Sigmoid colon (tissue), 7 donors: ENCODE results near the gene KCNAB3. TPM values are rescaled to one million over a fixed set of nuclear protein-coding genes. Genes with fewer than 3 reads are reported as not detected.

ENCODE experiments used
- DNase-seq: peaks from one replicate; pipeline ENCODE4 v3.0.0-alpha.2; 2019
- H3K27ac ChIP-seq, 4 donors: fragments of 200-600 bp; sonication (generic); one replicate each; pipeline ENCODE4 v1.5.1; 2016 to 2019; ENCODE audit warnings: mild to moderate bottlenecking in 1 of 4
- H3K27me3 ChIP-seq, 3 donors: fragments of 200-600 bp; sonication (generic); one replicate each; pipeline ENCODE4 v1.5.1; 2019; ENCODE audit warnings: mild to moderate bottlenecking in 1 of 3
- H3K36me3 ChIP-seq, 4 donors: fragments of 200-600 bp; sonication (generic); one replicate each; pipeline ENCODE4 v1.5.1; 2016 to 2019
- H3K4me1 ChIP-seq, 4 donors: fragments of 200-600 bp; sonication (generic); one replicate each; pipeline ENCODE4 v1.5.1; 2017 to 2019
- H3K4me3 ChIP-seq, 4 donors: fragments of 200-600 bp; sonication (generic); one replicate each; pipeline ENCODE4 v1.5.1; 2017 to 2019; ENCODE audit warnings: mild to moderate bottlenecking in 2 of 4, moderate library complexity in 1 of 4
- H3K9me3 ChIP-seq, 4 donors: fragments of 200-600 bp in 3 of 4; sonication (generic) in 3 of 4; one replicate each; pipeline versions ENCODE4 v1.5.1 to v1.6.1; 2013 to 2019
- CTCF ChIP-seq, 4 experiments: fragments of 450-650 bp in 3 of 4; fragments of 200-600 bp in 1 of 4; IDR thresholded peaks; one replicate each; pipeline ENCODE4 v1.5.1; 2016 to 2019; ENCODE audit warnings: antibody characterized with exemption in 4 of 4, mild to moderate bottlenecking in 3 of 4, moderate library complexity in 2 of 4
- EP300 ChIP-seq, 4 donors: sonication (generic); formaldehyde crosslinking; IDR thresholded peaks; one replicate each; pipeline ENCODE4 v1.6.1; 2017; ENCODE audit warnings: antibody characterized with exemption in 4 of 4
- POLR2A ChIP-seq, 2 donors: fragments of 450-650 bp; IDR thresholded peaks; one replicate each; pipeline ENCODE4 v1.6.1; 2016; ENCODE audit warnings: antibody characterized with exemption in 2 of 2, mild to moderate bottlenecking in 2 of 2, moderate library complexity in 2 of 2
- POLR2AphosphoS5 ChIP-seq, 4 donors: sonication (generic); formaldehyde crosslinking; IDR thresholded peaks; one replicate each; pipeline ENCODE4 v1.6.1; 2017; ENCODE audit warnings: antibody characterized with exemption in 4 of 4
- WGBS, 2 donors: extraction: QIAGEN DNeasy Blood & Tissue Kit; methylation state at CpG; one replicate each; pipeline ENCODE4 v1.1.7; 2013; 5-methylcytosine and 5-hydroxymethylcytosine counted together
- intact Hi-C: fragments of 100-400 bp; cut with DNase I; formaldehyde crosslinking; loops from one replicate; pipeline ENCODE4 v1.15.1; 2023
- polyA plus RNA-seq, 3 donors: library from polyadenylated mRNA; stranded (reverse); fragments of 200-250 nt; gene quantifications; one replicate each; pipeline ENCODE4 v1.2.3, GENCODE V29; 2013
- total RNA-seq, 4 donors: library from RNA; depleted of rRNA; stranded (reverse); fragments of >200 nt; gene quantifications; one replicate each; pipeline ENCODE4 v1.1.0, GENCODE V29; 2016
- donor health status: healthy with polysubstance abuse.
- donor health status: Bipolar disorder and iron deficiency.
- donor health status: healthy.

The KCNAB3 gene
- total and polyA plus RNA-seq, 7 donors, result 0.54 to 5.5 (median 0.68) TPM; not detected in 1

DNA sequence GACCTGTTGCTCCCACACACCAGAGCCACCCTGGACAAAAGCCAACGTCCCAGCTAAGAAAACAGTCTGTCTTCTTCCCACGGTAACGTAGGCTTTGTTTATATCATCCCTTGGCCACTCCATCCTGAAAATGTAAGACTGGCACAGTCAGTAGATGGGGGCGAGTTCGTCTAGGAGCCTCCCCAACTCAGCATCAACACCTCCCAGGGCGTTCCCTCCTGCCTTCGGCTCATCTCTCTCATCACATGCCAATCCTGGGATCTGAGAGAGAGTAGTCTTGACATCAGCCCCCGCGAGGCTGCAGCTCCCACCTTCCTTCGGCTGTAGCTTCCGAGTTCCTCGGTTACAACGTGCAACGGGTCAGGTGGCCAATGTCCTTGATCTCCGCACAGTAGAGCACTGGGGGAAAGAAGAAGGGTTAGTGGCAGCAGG is 14.5 kb downstream of the KCNAB3 start:
- no peaks in the 10 kb centered on the region for H3K27me3 ChIP-seq
- intact Hi-C loops, result loop anchor here (2.0 to 10.0 kb wide), 2 partner anchors 28 to 140 kb away; no protein-coding TSS in a partner anchor
- H3K9me3 ChIP-seq, result no peaks in the 10 kb centered on the region
- WGBS, 2 donors, result 1 to 3% methylated on average over 15 of the region's 15 CpGs
- peak overlapping the region; percentile 93 to 99 (median 96) for H3K27ac ChIP-seq
- TF ChIP-seq CTCF (IDR thresholded peaks at IDR 0.05), result no peak
- peaks cover 4 to 31% (median 21%) of the 10 kb centered on the region in 4 donors for H3K4me1 ChIP-seq
- peak overlapping the region; percentile 44 to 59 (median 50) for H3K4me3 ChIP-seq
- peaks cover 9 to 22% (median 17%) of the 10 kb centered on the region in 4 donors for H3K36me3 ChIP-seq
- DNase-seq, result peak; percentile 80

- H3K27me3 ChIP-seq, result no peaks in the 10 kb centered on the region
- peaks cover 4 to 31% (median 21%) of the 10 kb centered on the region in 4 donors for H3K4me1 ChIP-seq
- WGBS, 2 donors, result 27 to 40% methylated on average over 3 of the region's 3 CpGs
- no peak overlapping the region for H3K4me3 ChIP-seq
- intact Hi-C loops, result loop anchor here (1.0 to 10.0 kb wide), 2 partner anchors 77 to 142 kb away; no protein-coding TSS in a partner anchor
- TF ChIP-seq POLR2AphosphoS5 (IDR thresholded peaks at IDR 0.05) (no peak), CTCF (IDR thresholded peaks at IDR 0.05) (peak; percentile 46 to 74 (median 63)), EP300 (IDR thresholded peaks at IDR 0.05) (no peak)
- no peak for DNase-seq
- no peaks in the 10 kb centered on the region for H3K9me3 ChIP-seq
- H3K36me3 ChIP-seq, result peaks cover 19 to 44% (median 35%) of the 10 kb centered on the region in 4 donors
- peak overlapping the region in 2 of 4 donors; percentile 26 to 44 for H3K27ac ChIP-seq
These were observed 16.6 kb downstream of the KCNAB3 start for GRCh38 chr17:7912927-7913524.

DNA sequence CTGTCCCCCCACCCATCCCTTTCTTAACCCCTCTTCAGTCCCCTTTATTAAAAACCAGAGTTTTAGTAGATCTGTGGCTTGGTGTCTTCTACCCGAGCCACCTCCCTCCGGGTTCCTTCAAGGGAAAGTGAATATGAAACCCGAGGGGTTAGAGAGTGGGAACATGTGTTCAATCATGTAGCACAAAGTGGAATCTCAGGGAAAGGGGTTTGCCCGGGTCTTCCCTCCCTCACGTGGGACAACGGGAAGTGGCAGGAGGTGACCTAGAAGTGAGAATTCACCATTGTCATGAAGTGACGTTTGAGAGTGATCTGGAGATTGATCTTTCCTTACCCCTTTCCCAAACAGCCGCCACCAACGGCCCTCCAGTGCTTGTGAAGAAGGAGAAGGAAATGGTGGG is 18.5 kb downstream of the KCNAB3 start:
- no peak for DNase-seq
- WGBS, 2 donors, result 80 to 83% methylated on average over 9 of the region's 9 CpGs
- Histone ChIP-seq H3K27ac (no peak overlapping the region), H3K4me1 (peaks cover 4 to 22% (median 12%) of the 10 kb centered on the region in 4 donors), H3K4me3 (no peak overlapping the region), H3K36me3 (peaks cover 36 to 63% (median 53%) of the 10 kb centered on the region in 4 donors), H3K9me3 (no peaks in the 10 kb centered on the region), H3K27me3 (no peaks in the 10 kb centered on the region)
- TF ChIP-seq POLR2AphosphoS5 (IDR thresholded peaks at IDR 0.05) (no peak), CTCF (IDR thresholded peaks at IDR 0.05) (no peak), EP300 (IDR thresholded peaks at IDR 0.05) (no peak), POLR2A (IDR thresholded peaks at IDR 0.05) (no peak)
- intact Hi-C loops, result loop anchor here (10.0 kb wide), 1 partner anchor 144 kb away; no protein-coding TSS in a partner anchor

- TF ChIP-seq POLR2A (IDR thresholded peaks at IDR 0.05) (no peak), EP300 (IDR thresholded peaks at IDR 0.05) (no peak)
- H3K4me3 ChIP-seq, result no peak overlapping the region
- H3K27ac ChIP-seq, result no peak overlapping the region
- DNase-seq, result no peak
- WGBS, 2 donors, result 94% methylated on average over 13 of the region's 13 CpGs
- H3K27me3 ChIP-seq, result no peaks in the 10 kb centered on the region
- peaks cover 40 to 67% (median 57%) of the 10 kb centered on the region in 4 donors for H3K36me3 ChIP-seq
- peaks cover 4 to 20% (median 11%) of the 10 kb centered on the region in 4 donors for H3K4me1 ChIP-seq
- intact Hi-C loops, result loop anchor here (10.0 kb wide), 1 partner anchor 144 kb away; no protein-coding TSS in a partner anchor
- no peaks in the 10 kb centered on the region for H3K9me3 ChIP-seq
These were observed 18.9 kb downstream of the KCNAB3 start for GRCh38 chr17:7910711-7911110.

DNA sequence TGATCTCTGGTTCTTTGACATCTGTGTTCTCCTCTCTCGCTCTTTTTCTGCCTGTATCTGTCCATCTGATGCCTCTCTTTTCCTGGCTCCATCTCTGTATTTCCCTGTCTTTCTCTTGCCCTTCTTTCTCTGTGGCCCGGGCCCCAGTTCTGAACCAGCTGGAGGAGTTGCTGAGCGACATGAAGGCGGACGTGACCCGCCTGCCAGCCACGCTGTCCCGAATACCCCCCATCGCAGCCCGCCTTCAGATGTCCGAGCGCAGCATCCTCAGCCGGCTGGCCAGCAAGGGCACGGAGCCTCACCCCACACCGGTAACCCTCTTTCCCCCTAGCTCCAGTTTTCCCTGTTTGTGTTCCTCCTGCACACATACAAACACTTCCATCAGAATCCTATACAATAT is 19.4 kb downstream of the KCNAB3 start:
- intact Hi-C loops, result loop anchor here (10.0 kb wide), 1 partner anchor 145 kb away; no protein-coding TSS in a partner anchor

More for the DNA sequence above, 19.4 kb downstream of the KCNAB3 start:
- TF ChIP-seq CTCF (IDR thresholded peaks at IDR 0.05) (no peak), EP300 (IDR thresholded peaks at IDR 0.05) (no peak), POLR2A (IDR thresholded peaks at IDR 0.05) (no peak), POLR2AphosphoS5 (IDR thresholded peaks at IDR 0.05) (no peak)
- no peak overlapping the region for H3K27ac ChIP-seq
- peaks cover 44 to 71% (median 61%) of the 10 kb centered on the region in 4 donors for H3K36me3 ChIP-seq
- no peaks in the 10 kb centered on the region for H3K27me3 ChIP-seq
- DNase-seq, result no peak
- no peaks in the 10 kb centered on the region for H3K9me3 ChIP-seq
- WGBS, 2 donors, result 96% methylated on average over 15 of the region's 15 CpGs
- H3K4me3 ChIP-seq, result no peak overlapping the region
- peaks cover 2 to 17% (median 9%) of the 10 kb centered on the region in 4 donors for H3K4me1 ChIP-seq
